ENCODE measurements around the gene SLC28A1.

The SLC28A1 gene, protein sequence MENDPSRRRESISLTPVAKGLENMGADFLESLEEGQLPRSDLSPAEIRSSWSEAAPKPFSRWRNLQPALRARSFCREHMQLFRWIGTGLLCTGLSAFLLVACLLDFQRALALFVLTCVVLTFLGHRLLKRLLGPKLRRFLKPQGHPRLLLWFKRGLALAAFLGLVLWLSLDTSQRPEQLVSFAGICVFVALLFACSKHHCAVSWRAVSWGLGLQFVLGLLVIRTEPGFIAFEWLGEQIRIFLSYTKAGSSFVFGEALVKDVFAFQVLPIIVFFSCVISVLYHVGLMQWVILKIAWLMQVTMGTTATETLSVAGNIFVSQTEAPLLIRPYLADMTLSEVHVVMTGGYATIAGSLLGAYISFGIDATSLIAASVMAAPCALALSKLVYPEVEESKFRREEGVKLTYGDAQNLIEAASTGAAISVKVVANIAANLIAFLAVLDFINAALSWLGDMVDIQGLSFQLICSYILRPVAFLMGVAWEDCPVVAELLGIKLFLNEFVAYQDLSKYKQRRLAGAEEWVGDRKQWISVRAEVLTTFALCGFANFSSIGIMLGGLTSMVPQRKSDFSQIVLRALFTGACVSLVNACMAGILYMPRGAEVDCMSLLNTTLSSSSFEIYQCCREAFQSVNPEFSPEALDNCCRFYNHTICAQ

DNA sequence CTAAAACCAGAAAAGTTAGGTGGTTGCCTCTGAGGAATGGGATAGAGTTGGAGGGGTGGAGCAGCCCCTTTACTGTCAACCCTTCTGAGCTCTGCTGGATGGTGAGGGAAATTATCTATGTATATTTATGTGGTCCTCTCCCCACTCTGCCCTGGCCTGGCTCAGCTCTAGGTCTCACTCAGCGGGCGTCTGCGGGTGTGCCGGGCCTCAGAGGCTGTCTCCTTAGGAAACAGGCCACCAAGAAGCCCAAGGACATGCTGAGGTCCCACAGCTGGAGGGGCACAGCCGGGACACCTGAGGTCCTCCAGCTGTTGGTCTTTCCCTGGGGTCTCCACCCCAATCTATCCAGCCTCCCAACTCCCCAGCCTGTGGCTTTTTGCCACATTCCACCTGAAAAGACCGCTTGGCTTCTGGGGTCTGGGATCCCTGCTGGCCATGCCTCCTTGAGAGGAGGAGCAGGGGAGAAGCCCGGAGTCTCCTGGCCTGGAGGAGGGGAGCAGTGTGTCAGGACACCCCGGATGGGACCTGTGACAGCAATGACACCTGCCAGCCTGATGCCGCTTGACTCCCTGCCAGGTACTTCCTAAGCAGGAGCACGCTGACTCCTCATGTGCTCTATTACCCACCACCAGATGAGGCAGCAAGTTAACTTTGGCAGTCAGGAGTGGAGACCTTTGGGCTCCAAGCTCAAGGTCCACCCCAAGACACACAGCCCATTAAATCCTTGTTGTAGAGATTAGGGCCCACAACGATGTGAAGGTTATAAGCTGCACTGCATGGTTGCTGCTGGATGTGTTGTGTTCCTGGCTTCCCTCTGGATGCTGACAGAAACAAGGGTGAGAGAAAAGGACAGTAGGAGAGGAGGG lies at the start of gene SLC28A1:
SLC28A1 (plus strand) TSS at position 747 of the 866 bp plus-strand sequence. CDS start 3,099 bp downstream, outside the sequence.
- no peak for DNase-seq (ENCODE audit: low read depth)

DNA sequence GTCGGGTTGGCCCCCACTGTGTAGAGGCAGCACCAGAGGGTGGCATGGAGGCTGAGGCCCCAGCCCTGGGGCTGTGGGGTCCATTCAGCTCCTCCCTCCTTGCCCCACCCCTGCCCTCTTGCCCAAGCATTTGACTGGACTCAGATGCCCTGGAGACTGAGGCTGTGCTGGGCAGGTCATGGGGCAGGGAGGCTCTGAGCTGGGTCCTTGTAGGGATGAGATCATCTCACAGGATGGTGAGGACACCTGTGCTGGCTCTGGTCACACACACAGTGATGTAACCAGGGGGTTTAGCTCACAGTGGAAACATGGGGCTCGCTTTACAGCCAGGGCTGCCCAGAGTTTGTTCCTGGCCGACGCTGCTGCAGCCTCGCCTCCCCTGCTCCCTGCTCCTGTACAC lies 49.5 kb upstream of the SLC28A1 start:
- DNase-seq (ENCODE audit: low read depth): no peak

DNA sequence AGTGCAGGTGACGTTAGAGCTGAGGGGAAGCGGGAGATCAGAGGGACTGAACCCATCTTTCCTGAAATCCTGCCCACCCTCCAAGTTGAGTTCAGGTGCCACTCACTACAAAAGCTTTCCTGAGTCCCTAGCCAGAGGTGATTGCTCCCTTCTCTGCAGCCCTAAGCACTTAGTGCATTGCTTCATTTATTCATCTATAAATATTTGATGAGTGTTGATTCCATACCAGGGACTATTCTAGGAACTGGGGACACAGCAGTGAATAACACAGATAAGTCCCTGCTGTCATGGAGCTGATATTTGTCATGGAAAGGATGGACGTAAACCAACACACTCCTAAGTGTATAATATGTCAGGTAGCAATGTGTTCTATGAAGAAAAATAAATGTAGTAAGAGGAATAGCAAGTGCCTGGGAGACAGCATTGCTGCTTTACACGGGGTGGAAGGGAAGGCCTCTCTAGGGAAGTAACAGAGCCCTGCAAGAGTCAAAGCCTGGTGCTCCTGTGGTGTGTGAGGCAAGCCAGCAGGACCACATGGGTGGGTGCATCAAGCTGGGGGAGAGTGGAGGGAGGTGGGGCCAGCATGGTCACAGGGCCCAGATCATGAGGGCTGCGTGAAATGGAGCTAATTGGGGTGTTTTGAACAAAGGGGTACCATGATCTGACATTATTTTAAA lies 48.7 kb upstream of the SLC28A1 start:
- DNase-seq (ENCODE audit: low read depth): no peak

DNA sequence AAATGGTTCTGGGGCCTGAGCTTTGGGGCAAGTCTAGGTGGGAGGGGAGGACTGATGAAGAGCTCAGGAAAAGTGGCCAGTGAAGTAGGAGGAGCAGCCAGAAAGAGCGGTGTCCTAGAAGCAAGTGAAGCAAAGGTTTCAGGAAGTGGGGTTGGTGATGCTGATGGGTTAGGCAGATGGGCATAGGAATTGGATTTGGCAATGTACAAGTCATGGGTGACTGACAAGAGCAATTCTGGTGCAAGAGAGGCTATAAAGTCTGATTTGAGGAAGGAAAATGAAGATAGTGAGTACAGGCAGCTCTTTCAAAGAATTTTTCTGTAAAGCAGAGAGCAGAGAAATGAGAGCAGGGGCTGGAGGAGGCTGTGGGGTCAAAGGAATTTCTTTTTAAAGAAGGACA lies 47.6 kb upstream of the SLC28A1 start:
- no peak for DNase-seq (ENCODE audit: low read depth)

DNA sequence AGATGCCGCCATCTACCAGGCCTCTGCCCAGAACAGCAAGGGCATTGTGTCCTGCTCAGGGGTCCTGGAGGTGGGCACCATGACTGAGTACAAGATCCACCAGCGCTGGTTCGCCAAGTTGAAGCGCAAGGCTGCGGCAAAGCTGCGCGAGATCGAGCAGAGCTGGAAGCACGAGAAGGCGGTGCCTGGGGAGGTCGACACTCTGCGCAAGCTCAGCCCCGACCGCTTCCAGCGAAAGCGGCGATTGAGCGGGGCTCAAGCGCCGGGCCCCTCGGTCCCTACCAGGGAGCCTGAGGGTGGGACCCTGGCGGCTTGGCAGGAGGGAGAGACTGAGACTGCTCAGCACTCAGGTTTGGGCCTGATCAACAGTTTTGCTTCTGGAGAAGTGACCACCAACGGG lies 44.7 kb upstream of the SLC28A1 start:
- no peak for DNase-seq (ENCODE audit: low read depth)

DNA sequence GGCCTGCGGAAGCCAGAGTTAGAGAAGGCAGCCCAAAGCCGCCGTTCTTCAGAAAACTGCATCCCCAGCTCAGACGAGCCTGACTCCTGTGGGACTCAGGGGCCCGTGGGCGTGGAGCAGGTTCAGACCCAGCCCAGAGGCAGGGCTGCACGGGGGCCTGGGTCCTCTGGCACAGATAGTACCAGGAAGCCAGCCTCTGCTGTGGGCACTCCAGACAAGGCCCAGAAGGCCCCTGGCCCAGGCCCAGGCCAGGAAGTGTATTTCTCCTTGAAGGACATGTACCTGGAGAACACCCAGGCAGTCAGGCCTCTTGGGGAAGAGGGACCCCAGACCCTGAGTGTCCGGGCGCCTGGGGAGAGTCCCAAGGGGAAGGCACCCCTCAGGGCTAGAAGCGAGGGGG lies 44.2 kb upstream of the SLC28A1 start:
- no peak for DNase-seq (ENCODE audit: low read depth)

DNA sequence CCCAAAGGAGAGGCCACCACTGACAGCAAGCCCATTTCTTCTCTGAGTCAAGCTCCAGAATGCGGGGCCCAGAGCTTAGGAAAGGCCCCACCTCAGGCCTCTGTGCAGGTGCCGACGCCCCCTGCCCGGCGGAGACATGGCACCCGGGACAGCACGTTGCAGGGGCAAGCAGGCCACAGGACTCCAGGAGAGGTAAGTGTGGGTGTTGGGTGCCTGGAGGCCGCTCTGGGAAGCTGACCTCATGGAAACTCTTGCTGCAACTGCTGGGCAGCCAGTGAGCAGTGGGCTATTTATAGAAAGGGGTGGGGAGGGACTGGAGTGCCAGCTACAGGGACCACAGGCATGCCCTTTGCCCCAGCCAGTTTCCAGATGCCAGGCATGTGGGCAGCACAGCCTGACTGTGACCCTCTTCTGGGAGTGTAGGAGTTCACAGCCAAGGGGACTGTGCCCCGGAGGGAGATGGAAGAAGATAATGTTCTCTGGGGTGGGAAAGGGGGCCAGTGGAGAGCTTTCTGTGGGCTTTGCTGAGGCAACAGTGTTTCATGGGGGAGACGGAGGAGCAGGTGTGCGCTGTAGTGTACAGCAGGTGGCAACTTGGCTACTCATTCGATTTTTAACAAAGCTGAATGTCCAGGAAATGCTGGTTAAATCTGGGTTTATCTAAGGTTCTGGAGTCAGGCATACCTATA lies 43.6 kb upstream of the SLC28A1 start:
- no peak for DNase-seq (ENCODE audit: low read depth)

DNA sequence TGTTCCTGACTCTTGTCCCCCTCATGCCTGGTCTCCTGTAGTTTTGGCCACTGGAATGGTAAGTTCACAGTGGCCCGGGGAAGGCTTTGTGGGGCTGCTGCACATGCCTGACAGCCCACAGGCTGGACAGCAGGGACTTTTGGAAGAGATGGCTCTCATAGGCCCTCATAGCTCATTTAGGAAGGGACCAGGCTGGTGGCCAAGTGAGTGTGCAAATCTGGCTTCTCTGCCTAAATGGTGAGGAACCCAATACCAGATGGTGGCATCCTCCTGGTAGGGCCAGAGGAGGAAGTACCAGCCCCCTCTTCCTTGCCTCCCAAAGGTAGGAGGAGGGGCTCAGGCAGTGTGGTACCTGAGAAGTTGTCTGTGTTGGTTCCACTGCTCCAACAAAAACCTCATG lies 41.7 kb upstream of the SLC28A1 start:
- no peak for DNase-seq (ENCODE audit: low read depth)

DNA sequence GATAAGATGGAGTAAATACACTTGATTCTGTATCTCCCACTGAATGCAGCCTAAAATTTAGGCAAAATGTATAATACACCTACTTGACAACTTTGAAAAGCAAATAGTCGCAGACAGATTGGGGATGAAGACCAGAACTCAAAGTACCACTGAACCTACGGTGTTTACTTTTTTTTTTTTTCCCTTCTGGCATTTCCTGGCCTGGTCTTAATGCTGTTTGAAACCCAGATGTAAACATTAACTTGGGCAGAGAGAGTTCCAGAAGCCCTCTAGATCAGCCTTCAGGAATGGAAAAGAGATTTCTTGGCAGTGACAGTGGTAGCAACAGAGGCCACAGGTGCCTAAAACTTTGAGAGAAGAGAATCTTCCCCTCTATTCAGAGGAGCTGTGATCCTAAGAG lies 39.5 kb upstream of the SLC28A1 start:
- no peak for DNase-seq (ENCODE audit: low read depth)

DNA sequence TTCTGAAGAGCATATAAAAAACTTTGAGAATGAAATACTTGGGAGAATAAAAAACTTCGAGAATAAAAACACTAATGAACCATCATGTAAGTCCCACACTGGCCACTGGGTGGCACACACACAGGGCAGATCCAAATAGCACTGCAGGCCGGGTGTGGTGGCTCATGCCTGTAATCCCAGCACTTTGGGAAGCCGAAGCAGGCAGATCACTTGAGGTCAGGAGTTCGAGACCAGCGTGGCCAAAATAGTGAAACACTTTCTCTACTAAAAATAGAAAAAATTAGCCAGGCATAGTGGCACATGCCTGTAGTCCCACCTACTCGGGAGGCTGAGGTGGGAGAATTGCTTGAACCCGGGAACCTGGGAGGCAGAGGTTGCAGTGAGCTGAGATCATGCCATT lies 38.8 kb upstream of the SLC28A1 start:
- peak; percentile 24 for DNase-seq (ENCODE audit: low read depth)

DNA sequence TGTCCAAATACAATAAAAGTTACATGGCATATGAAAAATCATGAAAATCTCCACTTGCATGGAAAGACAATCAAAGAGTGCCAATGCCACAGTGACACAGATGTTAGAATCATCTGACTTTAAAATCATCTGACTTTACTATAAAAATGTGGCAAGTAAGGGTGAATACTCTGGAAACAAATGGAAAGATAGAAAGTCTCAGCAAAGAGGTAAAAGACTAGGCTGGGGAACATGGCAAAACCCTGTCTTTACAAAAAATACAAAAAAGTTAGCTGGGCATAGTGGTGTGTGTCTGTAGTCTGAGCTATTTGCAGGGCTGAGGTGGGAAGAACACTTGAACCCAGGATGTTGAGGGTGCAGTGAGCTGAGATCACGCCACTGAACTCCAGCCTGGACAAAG lies 38.2 kb upstream of the SLC28A1 start:
- DNase-seq (ENCODE audit: low read depth): no peak

DNA sequence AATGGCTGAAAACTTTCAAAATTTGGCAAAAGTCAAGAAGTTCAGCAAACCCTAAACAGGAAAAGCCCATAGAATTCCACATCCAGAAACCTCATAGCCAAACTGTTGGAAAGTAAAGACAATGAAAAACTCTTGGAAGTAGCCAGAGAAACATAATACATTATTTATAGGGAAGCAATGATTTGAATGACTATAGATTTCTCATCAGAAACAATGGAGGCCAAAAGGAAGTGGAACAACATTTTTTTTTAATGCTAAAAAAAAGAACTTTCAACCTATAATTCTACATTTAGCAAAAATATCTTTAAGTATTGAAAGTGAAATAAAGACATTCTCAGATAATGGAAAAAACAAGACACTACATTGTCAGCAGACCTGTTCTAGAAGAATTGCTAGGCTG lies 37.1 kb upstream of the SLC28A1 start:
- DNase-seq (ENCODE audit: low read depth): no peak

DNA sequence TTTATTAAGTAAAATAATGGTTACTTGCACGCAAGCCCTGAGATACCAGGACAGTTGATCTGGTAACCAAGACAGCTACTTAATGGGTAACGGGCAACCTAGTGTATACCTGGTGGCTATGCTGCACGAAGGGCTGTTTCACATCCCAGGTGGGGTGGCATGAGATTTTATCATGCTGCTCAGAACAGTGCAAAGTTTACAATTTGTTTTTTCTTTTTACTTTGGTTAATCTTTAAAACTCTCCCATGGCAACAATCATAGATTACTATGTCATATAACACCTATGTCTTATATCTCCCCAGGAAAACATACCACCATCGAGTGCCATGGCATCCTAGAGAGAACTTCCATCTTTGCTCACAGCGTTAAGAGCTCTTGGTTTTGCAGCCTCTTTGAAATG lies 32.2 kb upstream of the SLC28A1 start:
- no peak for DNase-seq (ENCODE audit: low read depth)

DNA sequence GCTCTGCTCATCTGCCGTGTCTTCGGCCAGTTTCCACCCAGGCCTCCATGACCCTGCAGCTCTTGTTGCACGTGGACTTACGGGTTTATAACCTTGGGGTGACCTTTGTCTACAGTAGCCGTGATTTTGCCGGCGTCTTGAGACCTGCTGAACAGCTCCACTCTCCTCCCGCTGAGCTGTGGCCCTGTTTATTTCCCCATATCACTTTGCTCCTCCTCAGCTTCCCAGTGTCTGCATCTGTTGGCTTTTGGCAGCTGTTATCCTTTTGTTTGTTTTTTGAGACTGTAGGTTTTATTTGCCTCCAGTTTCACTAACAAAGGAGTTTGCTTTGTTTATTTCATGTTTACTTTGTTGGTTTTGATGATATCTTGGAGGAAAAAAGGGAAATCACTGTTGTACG lies 29.3 kb upstream of the SLC28A1 start:
- DNase-seq (ENCODE audit: low read depth): no peak

DNA sequence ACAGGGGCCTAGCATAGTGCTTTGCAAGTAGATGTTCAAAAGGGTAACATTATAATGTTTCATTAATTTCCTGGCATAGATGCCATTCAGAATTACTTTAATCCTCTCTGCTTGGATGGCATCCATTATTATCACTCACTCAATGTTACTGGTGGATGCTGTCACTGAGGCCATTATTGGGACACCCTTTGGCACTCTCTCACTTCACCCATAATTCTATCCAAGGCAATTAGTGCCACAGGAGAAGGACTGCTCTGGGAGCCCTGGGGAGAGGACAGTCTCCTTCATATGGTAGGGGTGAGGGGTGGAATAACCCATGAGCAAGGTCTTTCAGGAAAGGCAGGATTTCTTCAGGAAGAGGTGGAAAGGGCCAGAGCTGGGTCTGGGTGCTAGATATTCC lies 28.7 kb upstream of the SLC28A1 start:
- no peak for DNase-seq (ENCODE audit: low read depth)

DNA sequence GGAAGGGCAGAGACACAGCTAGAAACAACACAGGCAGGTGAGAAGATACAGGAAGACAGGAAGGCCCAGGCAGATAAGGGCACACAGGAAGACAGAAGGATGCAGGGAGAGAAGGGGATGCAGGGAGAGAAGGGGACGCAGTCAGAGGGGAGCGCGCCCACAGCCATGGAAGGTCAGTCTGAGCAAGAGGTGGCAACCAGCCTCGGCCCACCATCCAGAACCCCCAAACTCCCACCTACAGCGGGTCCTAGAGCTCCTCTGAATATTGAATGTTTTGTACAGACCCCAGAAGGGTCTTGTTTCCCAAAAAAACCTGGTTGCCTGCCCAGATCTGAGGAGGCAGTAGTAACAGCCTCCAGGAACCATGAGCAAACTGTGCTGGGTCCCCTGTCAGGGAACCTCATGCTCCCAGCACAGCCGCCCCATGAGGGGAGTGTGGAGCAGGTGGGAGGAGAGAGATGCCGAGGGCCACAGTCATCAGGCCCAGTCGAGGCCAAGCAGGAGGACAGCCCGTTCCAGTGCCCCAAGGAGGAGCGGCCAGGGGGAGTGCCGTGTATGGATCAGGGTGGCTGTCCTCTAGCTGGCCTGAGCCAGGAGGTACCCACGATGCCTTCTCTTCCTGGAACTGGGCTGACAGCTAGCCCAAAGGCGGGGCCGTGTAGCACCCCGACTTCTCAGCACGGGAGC lies 27.6 kb upstream of the SLC28A1 start:
- no peak for DNase-seq (ENCODE audit: low read depth)

DNA sequence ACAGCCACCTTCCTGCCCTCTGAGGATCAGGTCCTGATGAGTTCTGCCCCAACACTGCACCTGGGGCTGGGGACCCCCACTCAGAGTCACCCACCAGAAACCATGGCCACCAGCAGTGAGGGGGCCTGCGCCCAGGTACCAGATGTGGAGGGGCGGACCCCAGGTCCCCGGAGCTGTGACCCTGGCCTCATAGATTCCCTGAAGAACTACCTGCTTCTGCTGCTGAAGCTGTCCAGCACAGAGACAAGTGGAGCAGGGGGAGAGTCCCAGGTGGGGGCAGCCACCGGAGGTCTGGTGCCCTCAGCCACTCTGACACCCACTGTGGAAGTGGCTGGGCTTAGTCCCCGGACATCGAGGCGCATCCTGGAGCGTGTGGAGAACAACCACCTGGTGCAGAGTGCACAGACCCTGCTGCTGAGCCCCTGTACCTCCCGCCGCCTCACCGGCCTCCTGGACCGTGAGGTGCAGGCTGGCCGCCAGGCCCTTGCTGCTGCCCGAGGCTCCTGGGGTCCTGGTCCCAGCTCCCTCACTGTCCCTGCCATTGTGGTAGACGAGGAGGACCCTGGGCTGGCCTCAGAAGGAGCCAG lies 27.0 kb upstream of the SLC28A1 start:
- DNase-seq (ENCODE audit: low read depth): no peak

DNA sequence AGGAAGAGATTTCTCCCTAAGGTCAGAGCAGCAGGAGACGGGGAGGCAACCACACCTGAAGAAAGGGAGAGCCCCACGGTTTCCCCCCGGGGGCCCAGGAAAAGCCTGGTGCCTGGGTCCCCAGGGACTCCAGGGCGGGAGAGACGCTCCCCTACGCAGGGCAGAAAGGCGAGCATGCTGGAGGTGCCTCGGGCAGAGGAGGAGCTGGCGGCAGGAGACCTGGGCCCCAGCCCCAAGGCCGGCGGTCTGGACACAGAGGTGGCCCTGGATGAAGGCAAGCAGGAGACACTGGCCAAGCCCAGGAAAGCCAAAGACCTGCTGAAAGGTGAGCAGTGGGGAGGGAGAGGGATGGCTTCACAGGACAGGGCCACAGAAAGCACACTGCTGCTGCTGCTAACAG lies 26.2 kb upstream of the SLC28A1 start:
- DNase-seq (ENCODE audit: low read depth): no peak

DNA sequence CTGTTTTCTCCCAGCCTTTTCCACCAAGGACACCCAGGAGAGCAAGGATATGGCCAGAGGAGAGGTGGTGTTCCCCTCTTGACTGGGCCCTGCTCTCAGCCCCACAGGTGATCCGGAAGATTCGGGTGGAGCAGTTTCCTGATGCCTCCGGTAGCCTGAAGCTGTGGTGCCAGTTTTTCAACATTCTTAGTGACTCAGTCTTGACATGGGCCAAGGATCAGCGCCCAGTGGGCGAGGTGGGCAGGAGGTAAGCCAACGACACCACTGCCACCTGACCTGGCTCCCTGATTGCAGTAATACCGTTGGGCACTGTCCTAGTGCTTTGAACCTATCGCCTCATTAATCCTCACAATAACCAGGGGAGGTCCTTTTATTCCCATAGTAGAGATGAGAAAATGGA lies 25.3 kb upstream of the SLC28A1 start:
- no peak for DNase-seq (ENCODE audit: low read depth)

DNA sequence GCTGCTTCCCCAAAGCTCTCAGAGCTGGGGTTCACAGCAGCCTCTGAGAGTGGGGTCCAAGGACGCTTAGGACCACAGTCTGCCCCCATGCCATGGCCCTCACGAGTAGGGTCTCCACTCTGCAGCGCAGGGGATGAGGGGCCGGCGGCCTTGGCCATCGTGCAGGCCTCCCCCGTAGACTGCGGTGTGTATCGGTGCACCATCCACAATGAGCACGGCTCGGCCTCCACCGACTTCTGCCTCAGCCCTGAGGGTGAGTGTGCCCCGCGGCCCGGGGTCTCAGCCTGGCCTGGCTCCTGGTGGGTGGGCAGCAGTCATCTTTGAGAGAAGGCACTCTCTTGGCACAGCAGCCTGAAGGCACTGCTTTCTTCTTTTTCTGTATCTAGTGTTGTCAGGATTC lies 24.8 kb upstream of the SLC28A1 start:
- no peak for DNase-seq (ENCODE audit: low read depth)

DNA sequence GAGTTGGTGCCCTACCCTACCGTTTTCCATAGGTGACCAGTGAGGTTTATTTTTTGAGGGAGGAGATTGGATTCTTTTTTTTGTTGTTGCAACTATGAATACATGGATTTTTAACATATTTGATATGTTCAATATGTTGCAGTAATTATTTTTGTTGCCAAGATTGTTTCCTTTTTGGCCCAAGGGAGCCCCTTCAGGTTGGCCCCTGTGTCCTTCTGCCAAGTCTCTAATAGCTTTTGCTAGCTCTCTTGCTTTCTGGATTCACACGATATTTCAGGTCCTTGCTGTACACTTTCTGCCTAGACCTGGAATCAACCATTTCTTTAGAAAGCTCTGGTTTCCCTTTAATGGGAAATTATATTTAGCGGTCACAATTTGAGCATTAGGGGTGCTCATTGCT lies 22.7 kb upstream of the SLC28A1 start:
- DNase-seq (ENCODE audit: low read depth): no peak
